PFSK-1 (cell line): ENCODE data around the gene CCDC172.

ENCODE experiments used
- POLR2AphosphoS5 ChIP-seq: IDR thresholded peaks from 2 replicates; pipeline ENCODE4 v1.6.1; 2012; ENCODE audit warnings: low read depth, mild to moderate bottlenecking, control low read depth, low read length, moderate library complexity
- TAF1 ChIP-seq: IDR thresholded peaks from 2 replicates; pipeline ENCODE4 v1.6.1; 2012; ENCODE audit warnings: low read length, control low read depth, borderline replicate concordance; ENCODE audit not compliant: insufficient read depth

GRCh38 chr10:116292493-116292892 lies 31.8 kb upstream of the CCDC172 start:
- TF ChIP-seq POLR2AphosphoS5 (no peak), TAF1 (no peak)
